HG03280 (cell line): ENCODE results near the gene NTM.

Source experiments
- ATAC-seq: cut with Tn5 transposase; IDR thresholded peaks from one replicate; pipeline ENCODE4 v1.9.1; 2021; ENCODE audit warnings: mild to moderate bottlenecking, moderate library complexity; ENCODE audit not compliant: unreplicated experiment

Gene NTM

DNA sequence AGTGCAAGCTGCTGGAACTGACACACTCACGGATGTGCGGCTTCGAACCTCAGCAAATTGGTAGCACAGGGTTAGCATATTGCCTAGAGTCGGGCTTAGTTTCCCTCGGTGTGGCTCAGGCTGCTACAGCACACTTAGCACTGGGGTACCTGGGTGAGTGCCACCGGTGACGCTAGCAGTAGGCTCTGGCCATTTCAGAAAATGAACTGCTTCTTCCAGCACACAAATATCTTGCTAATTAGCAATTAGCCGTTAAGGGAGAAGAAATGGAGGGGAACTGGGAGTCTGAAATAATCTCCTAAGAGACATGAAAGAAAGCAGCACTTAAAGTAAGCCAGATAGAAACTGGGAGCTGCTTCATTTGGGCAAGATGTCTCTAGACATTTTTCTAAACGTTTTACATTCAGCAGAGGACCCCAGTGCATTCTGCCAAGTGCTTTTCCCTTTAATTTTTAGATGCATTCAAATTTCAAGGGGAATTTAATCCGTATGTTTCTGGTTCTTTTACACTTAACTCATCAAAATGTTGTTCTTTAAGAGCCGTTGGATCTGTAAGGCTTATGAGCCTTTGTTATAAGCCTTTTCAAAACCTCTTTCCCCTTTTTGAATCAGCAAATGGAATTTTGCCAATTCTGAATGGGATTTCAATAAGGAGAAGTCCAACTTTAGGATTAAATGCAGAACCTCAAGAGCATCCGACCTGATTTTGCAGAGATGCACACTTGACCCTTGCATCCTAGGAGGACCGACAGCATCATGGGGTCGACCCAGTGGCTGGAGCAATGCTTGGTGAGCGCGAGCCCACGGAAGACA, 708.1 kb downstream of the NTM start:
- ATAC-seq, result no peak

- no peak for ATAC-seq
Measured at GRCh38 chr11:132080127-132080526, 709.7 kb downstream of the NTM start.

GRCh38 chr11:132082566-132082965, 712.2 kb downstream of the NTM start:
- ATAC-seq, result no peak

DNA sequence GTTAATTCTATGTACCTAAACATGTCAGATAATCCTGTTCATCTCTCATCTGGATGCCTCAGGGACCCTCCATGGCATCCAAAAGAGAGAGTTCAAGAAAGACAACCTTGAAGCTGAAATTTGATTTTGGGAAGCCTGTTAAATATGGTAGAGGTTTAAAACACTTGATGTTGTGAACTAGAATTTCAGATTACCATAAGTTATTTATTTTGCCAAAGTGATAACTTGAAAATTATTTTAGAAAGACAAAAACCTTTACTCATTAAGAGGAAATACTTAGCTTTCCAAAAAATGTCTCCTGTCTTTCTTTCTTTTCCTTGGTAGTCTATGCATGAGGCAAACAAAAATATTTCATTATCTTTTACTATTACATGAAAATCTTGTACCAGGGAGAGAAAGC, 714.0 kb downstream of the NTM start:
- ATAC-seq, result no peak

DNA sequence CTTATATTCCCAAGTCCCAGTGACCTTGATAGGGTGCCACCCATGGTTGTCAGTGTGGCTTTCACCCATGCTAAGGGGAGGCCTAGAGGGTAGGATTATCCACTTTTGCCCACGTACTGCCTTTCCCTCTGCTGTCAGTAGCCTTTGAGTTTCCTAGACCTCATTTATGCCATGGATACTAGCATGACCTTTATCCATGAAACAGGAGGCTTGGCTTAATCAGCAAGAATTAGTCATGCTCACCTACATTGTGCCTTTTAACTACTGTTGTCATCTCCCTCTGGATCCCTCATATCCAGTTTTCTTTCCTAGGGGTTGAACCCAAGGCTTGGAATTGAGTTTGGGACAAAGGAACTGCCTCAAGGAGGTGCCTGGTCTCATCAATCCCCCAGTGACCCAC, 716.7 kb downstream of the NTM start:
- no peak for ATAC-seq

- no peak for ATAC-seq
Measured at GRCh38 chr11:132088551-132088950, 718.1 kb downstream of the NTM start.

- ATAC-seq, result no peak
Measured at GRCh38 chr11:132093536-132094259, 723.3 kb downstream of the NTM start.

DNA sequence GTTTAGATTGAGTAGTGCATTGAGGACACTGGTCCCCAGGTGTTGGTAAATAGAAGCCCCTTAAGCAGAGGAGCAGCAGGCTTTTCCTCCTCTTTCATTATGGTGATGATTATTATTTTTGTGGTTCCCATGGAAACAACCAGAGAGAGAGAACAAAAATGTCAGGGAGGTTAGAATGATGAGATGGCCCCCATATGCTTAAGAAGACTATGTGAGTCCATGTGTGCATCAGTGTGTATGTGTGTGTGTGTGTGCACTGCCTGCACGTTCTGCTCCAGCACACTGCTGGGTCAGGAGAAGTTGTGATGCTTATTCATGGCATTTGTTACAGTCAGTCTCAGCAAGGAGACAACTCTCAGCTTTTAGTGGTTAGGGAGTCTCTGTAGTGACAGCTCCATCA, 724.2 kb downstream of the NTM start:
- ATAC-seq, result no peak

DNA sequence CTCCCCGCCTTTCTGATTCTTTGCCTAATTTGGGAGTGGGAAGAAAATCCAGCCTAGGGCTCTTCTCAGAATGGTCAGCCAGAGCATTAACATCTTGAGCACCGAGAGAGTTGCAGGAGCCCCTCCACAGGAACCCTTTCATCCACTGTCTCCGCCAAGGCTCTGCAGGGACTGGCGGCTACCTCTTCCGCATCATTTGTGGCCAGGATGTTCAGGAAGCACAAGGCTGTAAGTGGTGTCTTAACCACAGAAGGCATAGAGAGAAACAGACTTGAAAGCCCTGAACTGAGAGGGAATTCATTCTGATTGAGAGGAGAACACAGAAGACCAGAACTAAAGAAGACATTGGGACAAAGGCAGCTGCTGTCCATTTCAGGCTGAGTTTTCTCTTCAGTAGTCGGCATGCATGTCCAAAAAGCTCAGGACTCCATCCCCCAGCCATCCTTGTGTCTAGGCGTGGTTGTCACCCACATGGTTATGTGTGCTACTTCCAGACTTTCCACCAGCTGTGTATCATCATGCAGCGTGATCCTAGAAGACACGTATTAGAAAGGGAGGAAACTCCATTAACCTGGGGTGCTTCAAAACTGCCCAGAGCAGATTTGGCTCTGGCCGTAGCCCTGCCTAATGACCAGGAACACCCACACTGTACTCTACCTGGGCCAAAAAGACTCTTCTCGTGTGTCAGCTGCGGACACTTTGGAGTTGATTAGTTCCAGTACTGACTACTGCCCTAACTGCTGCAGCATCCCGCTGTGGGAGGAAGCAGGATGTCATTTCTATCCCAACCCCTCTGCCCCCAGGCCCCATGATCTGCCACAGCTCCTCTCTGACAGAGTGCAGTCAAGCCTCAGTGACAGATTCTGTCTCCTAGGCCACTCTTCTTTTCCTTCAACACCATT, 725.1 kb downstream of the NTM start:
- ATAC-seq, result no peak

GRCh38 chr11:132096132-132096825, 725.9 kb downstream of the NTM start:
- no peak for ATAC-seq

GRCh38 chr11:132099692-132100091, 729.3 kb downstream of the NTM start:
- no peak for ATAC-seq

DNA sequence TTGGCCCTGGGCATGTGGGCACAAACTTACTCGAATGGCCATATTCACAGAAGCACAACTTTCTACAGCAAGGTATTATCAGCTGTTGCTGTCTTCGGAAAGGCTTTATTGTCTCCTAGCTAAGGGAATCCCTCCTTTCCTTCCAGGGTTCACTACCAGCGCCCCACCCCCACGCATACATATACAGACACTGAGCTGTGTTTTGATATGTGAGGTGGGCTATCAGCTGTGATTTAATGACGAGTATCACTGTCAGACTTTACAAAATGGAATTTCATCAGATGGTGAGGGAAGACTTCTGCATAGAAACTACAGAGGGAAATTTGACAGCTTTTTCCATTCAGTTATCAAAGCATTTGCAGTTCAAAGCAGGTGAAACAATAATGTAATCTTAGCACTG, 730.2 kb downstream of the NTM start:
- ATAC-seq, result no peak

- ATAC-seq, result no peak
Measured at GRCh38 chr11:132101881-132102280, 731.5 kb downstream of the NTM start.

DNA sequence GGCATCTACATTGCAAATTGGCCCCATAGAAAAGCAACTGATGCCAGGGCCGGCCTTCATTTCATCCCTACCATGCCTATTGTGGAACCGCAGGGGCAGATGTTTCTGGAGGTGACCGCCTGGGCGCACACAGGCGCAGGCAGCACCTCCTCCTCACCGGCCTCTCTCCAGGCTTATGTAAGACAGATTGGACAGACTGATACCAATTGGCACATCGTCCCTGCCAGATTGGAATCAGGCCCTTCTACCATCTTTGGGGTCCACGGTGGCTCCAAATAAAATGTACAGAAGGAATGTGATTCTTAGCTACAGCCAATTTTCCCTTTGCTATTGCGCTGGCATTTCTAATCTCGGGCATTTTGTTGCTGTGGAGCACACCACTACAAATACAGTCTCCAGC, 732.6 kb downstream of the NTM start:
- ATAC-seq, result no peak

DNA sequence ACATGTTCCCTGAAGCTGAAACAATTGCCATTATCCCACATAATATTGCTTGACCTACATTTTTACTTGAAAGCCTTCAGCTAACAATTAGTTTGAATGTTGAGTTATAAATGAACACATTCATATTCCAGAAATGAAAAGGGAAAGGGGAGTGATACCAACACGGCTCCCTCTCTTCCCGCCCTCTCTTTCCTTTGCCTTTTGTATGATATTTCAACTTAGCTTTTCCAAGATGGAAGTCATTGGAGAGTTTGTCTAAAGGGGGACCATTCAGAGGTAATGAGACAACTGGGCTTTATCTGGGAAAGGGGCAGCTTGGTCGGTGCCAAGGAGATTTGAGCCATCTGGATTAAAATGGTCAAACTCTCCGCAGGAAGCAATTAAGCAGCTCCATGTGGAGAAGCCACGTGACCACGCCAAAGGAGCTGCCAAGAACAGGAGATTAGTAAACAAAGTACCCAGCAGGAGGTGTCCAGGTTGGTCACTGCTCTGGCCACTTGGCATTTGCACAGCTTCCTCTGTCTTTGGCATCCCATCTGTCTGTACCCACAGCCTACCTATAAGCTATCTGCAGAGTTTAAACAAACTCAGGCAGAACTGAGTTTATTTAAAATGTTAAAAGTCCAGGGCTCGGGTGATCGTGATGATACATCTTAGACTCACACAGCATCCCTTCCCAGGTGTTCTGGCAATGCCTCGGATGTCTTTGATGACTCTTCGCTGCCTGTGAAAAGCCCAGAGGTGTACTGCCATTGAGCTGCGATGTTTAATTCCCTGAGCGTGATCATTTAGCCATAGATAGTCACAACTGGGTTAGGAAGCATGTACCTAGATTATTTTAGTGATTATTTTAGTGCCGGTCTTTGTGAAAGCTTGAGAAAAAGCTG, 735.9 kb downstream of the NTM start:
- no peak for ATAC-seq

DNA sequence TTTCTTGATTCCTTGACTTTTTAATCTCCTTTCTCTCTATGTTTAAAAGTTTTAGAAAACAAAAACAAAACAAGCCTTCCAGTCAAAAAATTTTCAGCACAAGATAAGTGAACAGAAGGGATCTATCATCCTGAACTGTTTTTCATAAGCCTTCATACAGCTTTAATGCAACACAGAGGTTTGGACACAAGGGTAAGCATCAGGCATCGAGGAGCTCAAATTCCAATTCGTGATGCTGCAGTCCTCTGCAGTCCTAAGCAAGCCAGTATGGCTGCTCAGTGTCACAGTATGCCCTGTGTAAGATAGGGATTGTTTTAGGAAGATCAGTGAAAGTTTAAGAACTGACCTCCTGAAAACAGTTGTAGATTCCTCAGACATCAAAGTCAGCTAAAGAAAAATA, 740.9 kb downstream of the NTM start:
- no peak for ATAC-seq

GRCh38 chr11:132111838-132112237, 741.4 kb downstream of the NTM start:
- no peak for ATAC-seq

DNA sequence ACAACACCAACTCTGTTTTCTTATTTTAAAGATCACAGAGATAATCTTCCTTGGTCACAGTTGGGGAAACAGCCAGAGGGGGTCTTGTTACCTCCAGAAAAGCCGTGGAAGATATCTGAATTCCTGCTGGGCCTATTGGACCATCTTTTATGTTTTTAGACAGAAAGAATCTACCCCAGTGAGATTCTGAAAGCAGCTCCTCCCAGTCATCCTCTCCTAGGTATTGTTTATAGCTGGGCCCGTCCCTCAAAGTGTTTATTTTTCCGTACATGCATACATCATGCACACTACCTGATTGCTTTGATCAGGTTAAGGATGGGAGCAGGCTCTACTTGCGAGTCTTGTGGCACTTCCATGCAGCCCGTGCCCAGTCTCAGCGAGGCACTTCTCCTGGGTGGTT, 742.4 kb downstream of the NTM start:
- no peak for ATAC-seq

DNA sequence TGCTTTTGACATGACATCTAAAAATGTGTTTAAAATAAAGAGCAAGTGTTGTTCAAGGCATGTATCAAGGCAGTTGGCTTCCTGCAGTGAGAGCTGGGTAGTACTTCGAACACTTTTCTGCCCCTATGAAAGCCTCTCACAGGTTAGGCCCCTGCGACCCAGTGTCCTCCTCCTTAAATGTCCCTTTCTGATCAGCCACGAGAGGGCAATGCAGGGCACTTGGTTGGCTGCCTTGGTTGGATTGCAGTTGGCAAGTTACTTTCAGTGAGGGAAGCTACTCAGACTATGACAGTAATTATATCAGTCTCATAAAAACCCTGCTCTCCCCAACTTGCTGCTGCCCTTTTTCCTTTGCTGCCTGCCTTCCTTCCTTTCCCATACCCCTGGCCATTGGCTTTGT, 743.8 kb downstream of the NTM start:
- ATAC-seq, result no peak

DNA sequence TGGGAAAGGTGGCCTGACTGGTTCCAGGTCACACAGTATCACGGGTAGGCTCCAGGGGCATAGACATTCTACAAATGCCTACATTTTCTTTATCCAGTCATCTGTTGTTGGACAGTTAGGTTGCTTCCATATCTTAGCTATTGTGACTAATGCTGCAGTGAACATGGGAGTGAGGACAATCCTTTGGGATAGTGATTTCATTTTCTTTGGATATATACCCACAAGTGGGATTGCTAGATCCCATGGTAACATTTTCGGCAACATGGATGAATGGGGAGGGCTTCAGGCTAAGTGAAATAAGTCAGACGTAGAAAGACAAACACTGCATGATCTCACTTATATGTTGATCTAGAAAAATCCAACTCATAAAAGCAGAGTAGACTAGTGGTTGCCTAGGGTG, 744.3 kb downstream of the NTM start:
- no peak for ATAC-seq
